GM19468 (cell line): Measurements from ENCODE around the gene HIC1.

ENCODE experiments used
- ATAC-seq: cut with Tn5 transposase; IDR thresholded peaks from one replicate; pipeline ENCODE4 v1.9.1; 2021; ENCODE audit warnings: mild to moderate bottlenecking, moderate library complexity, moderate number of reproducible peaks; ENCODE audit not compliant: unreplicated experiment; ENCODE audit errors: extremely low read depth

HIC1 gene

GRCh38 chr17:2071455-2072281 lies 16.8 kb downstream of the HIC1 start:
- ATAC-seq: no peak

- ATAC-seq: no peak
Measured at GRCh38 chr17:2074919-2075318, 20.0 kb downstream of the HIC1 start.

- ATAC-seq: no peak
Measured at GRCh38 chr17:2075336-2076086, 20.6 kb downstream of the HIC1 start.

GRCh38 chr17:2076087-2076984 lies 21.4 kb downstream of the HIC1 start:
- no peak for ATAC-seq

GRCh38 chr17:2077040-2077439 lies 22.1 kb downstream of the HIC1 start:
- ATAC-seq: no peak

GRCh38 chr17:2081564-2081963 lies 26.7 kb downstream of the HIC1 start:
- no peak for ATAC-seq

GRCh38 chr17:2082003-2082781 lies 27.3 kb downstream of the HIC1 start:
- ATAC-seq: no peak

GRCh38 chr17:2083613-2084035 lies 28.7 kb downstream of the HIC1 start:
- no peak for ATAC-seq

GRCh38 chr17:2084036-2084765 lies 29.3 kb downstream of the HIC1 start:
- no peak for ATAC-seq

- no peak for ATAC-seq
Measured at GRCh38 chr17:2084766-2085647, 30.1 kb downstream of the HIC1 start.

- no peak for ATAC-seq
Measured at GRCh38 chr17:2085648-2085949, 30.7 kb downstream of the HIC1 start.

- no peak for ATAC-seq
Measured at GRCh38 chr17:2086306-2086705, 31.4 kb downstream of the HIC1 start.

GRCh38 chr17:2087597-2088211 lies 32.8 kb downstream of the HIC1 start:
- no peak for ATAC-seq

GRCh38 chr17:2089021-2089422 lies 34.1 kb downstream of the HIC1 start:
- ATAC-seq: peak; percentile 7

GRCh38 chr17:2090210-2090641 lies 35.3 kb downstream of the HIC1 start:
- ATAC-seq: no peak

- no peak for ATAC-seq
Measured at GRCh38 chr17:2090804-2091534, 36.1 kb downstream of the HIC1 start.

GRCh38 chr17:2092253-2092652 lies 37.4 kb downstream of the HIC1 start:
- no peak for ATAC-seq
